Measurements from ENCODE around the gene SLC28A1. TPM values are rescaled to one million over a fixed set of nuclear protein-coding genes. Genes with fewer than 3 reads are reported as not detected.

SLC28A1 gene
- not detected in 2 replicates for total RNA-seq

GRCh38 chr15:84883916-84884781 is at the start of gene SLC28A1:
Gene SLC28A1 (plus strand): TSS chr15:84884662. CDS start chr15:84887761, 3,099 bp downstream.

GRCh38 chr15:84981711-84982300 is 97.3 kb downstream of the SLC28A1 start, which contains the start of gene PDE8A:
Gene PDE8A (plus strand): TSS chr15:84981856. CDS start chr15:84982163, 307 bp downstream.

Other genes with a start within 250 kb of the SLC28A1 start
- gene WDR73, start 230.4 kb upstream of the SLC28A1 start, total RNA-seq: 16.3 and 17.0 TPM in 2 replicates
- gene NMB, start 226.5 kb upstream of the SLC28A1 start, total RNA-seq: 12.0 and 12.6 TPM in 2 replicates
- 134 and 137 TPM in 2 replicates for gene SEC11A, start 168.5 kb upstream of the SLC28A1 start, total RNA-seq
- 6.1 and 8.3 TPM in 2 replicates for gene ZNF592, start 136.1 kb upstream of the SLC28A1 start, total RNA-seq
- gene ALPK3, start 67.3 kb upstream of the SLC28A1 start, total RNA-seq: 0.28 and 0.42 TPM in 2 replicates
- 9.0 and 12.8 TPM in 2 replicates for gene PDE8A, start 97.2 kb downstream of the SLC28A1 start, total RNA-seq